Smooth muscle cell (in vitro differentiated cells): ENCODE data around the gene FLNB. TPM values are rescaled to one million over a fixed set of nuclear protein-coding genes. Genes with fewer than 3 reads are reported as not detected.
"Not testable (repeated sequence)": the region's sequence is repeated elsewhere in the genome, so short reads cannot be mapped to it uniquely, and the experiment has no call there.

ENCODE experiments used
- DNase-seq: peaks from one replicate; lab custom pipeline; 2025; ENCODE audit not compliant: unreplicated experiment; lab: John Stamatoyannopoulos, UW
- H2AFZ ChIP-seq: fragments of 200-600 bp; sonication (generic); 2 replicates; pipeline ENCODE4 v1.6.0; 2016; ENCODE audit warnings: antibody characterized with exemption, low read depth, mild to moderate bottlenecking
- H3F3A ChIP-seq: fragments of 200-600 bp; sonication (generic); 2 replicates; pipeline ENCODE4 v1.6.0; 2017; ENCODE audit warnings: antibody characterized with exemption, low read depth
- H3K27ac ChIP-seq: fragments of 200-600 bp; sonication (generic); 2 replicates; pipeline ENCODE4 v1.5.1; 2016; ENCODE audit warnings: low read depth, mild to moderate bottlenecking
- H3K27me3 ChIP-seq: fragments of 200-600 bp; sonication (generic); 2 replicates; pipeline ENCODE4 v1.6.1; 2016; ENCODE audit warnings: low read depth, mild to moderate bottlenecking
- H3K36me3 ChIP-seq: fragments of 200-600 bp; sonication (generic); 2 replicates; pipeline ENCODE4 v1.5.1; 2016; ENCODE audit warnings: low read depth
- H3K4me1 ChIP-seq: fragments of 200-600 bp; sonication (generic); 2 replicates; pipeline ENCODE4 v1.5.1; 2016; ENCODE audit warnings: low read depth
- H3K4me2 ChIP-seq: fragments of 200-600 bp; sonication (generic); 2 replicates; pipeline ENCODE4 v1.6.0; 2016; ENCODE audit warnings: mild to moderate bottlenecking
- H3K4me3 ChIP-seq: fragments of 200-600 bp; sonication (generic); 2 replicates; pipeline ENCODE4 v1.5.1; 2016; ENCODE audit warnings: mild to moderate bottlenecking
- H3K79me2 ChIP-seq: fragments of 200-600 bp; sonication (generic); 2 replicates; pipeline ENCODE4 v1.6.0; 2016; ENCODE audit warnings: low read depth, mild to moderate bottlenecking
- H3K9ac ChIP-seq: fragments of 200-600 bp; sonication (generic); 2 replicates; pipeline ENCODE4 v1.6.0; 2016; ENCODE audit warnings: low read depth
- H3K9me3 ChIP-seq: fragments of 200-600 bp; sonication (generic); replicated peaks from 2 replicates; pipeline ENCODE4 v1.5.1; 2016; ENCODE audit warnings: low read depth
- H4K20me1 ChIP-seq: fragments of 200-600 bp; sonication (generic); 2 replicates; pipeline ENCODE4 v1.6.0; 2016; ENCODE audit warnings: low read depth
- WGBS: methylation state at CpG from one replicate; pipeline ENCODE4 v1.1.7; 2016; ENCODE audit warnings: low lambda C conversion rate; 5-methylcytosine and 5-hydroxymethylcytosine counted together
- polyA plus RNA-seq: library from polyadenylated mRNA; unstranded; fragments of >200 nt; fragmentation: Nextera tagmentation; extraction: Ambion mirVana; gene quantifications from 2 replicates; pipeline ENCODE4 v1.2.1, GENCODE V29; 2016
- total RNA-seq: library from RNA; depleted of rRNA; stranded (reverse); fragments of >200 nt; gene quantifications from 2 replicates; pipeline ENCODE4 v1.2.3, GENCODE V29; 2014
- TF ChIP-seq, protein P1 (sequence below): fragments of 200-600 bp; sonication (generic); IDR thresholded peaks from 2 replicates; pipeline ENCODE4 v1.5.1; 2017; ENCODE audit warnings: borderline replicate concordance, mild to moderate bottlenecking, antibody characterized with exemption; ENCODE audit not compliant: insufficient read depth, poor library complexity, severe bottlenecking

FLNB gene
- total and polyA plus RNA-seq, 2 experiments from 2014 or later = 52.7 to 145 TPM

DNA sequence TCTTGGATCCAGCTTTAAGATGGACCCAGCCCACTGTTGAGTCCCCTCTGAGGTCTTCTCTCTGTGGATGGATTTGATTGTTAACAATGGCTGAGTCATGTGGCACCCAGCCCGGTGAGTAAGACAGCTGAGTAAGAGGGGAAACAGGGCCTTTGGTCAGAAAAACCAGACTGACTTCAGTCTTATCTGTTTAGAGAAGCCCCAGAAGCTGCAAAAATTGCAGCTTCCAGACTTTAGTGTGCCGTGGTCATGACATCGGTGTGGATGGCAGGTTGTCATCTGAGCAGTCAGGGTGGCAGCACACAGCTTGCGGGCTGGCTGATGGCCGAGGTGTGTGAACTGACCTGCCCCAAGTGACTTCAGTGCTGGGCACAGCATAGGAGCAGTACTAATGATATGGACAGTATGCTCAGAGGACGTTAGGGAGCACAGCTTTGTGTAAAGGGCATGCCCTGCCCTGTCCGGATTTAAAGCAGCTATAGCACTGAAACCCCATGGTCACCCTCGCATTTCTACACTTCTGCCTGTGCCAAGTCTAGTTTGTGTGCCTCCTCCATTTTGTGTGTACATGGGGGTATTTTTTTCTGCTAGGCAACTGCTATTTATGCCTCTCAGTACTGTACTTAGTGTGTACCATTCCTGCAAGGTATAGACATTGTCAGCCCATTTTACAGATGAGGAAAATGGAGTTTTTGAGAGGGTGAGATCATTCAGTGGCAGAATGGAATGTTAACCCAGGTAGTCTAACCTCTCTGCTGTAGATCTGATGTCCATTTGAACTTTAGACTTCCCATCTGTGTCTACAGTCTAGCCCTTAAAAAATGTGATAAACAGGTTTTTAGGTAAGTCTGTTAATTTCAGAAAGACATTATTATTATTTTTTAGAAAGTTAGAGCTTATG, 44.4 kb downstream of the FLNB start:
- Histone ChIP-seq H3K9ac (peak overlapping the region; percentile 86), H3K4me2 (peak overlapping the region; percentile 63), H3K9me3 (no peaks in the 10 kb centered on the region), H3K36me3 (no peaks in the 10 kb centered on the region), H2AFZ (no peak overlapping the region), H3K4me3 (no peak overlapping the region), H3K27me3 (no peaks in the 10 kb centered on the region), H4K20me1 (peaks cover under 1% of the 10 kb centered on the region), H3K79me2 (peaks cover 87% of the 10 kb centered on the region), H3K4me1 (peaks cover 32% of the 10 kb centered on the region), H3F3A (peaks cover 34% of the 10 kb centered on the region), H3K27ac (peak overlapping the region; percentile 96)
- peak; percentile 18 for DNase-seq
- TF ChIP-seq, protein P1, sequence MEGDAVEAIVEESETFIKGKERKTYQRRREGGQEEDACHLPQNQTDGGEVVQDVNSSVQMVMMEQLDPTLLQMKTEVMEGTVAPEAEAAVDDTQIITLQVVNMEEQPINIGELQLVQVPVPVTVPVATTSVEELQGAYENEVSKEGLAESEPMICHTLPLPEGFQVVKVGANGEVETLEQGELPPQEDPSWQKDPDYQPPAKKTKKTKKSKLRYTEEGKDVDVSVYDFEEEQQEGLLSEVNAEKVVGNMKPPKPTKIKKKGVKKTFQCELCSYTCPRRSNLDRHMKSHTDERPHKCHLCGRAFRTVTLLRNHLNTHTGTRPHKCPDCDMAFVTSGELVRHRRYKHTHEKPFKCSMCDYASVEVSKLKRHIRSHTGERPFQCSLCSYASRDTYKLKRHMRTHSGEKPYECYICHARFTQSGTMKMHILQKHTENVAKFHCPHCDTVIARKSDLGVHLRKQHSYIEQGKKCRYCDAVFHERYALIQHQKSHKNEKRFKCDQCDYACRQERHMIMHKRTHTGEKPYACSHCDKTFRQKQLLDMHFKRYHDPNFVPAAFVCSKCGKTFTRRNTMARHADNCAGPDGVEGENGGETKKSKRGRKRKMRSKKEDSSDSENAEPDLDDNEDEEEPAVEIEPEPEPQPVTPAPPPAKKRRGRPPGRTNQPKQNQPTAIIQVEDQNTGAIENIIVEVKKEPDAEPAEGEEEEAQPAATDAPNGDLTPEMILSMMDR = no peak
- 21% methylated on average over 8 of the region's 8 CpGs for WGBS

DNA sequence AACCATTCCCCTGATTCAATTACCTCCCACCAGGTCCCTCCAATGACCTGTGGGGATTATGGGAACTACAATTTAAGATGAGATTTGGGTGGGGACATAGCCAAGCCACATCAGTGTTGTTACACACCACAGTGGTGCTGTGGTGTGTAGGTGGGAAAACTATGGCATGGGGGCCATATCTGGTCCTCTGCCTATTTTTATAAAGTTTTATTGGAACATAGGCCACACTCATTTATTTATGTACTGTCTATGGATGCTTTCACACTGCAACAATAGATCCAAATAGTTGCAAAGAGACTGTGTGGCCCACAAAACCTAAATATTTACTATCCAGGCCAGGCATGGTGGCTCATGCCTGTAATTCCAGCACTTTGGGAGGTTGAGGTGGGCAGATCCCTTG, 46.4 kb downstream of the FLNB start:
- H3K79me2 ChIP-seq = peaks cover 77% of the 10 kb centered on the region

DNA sequence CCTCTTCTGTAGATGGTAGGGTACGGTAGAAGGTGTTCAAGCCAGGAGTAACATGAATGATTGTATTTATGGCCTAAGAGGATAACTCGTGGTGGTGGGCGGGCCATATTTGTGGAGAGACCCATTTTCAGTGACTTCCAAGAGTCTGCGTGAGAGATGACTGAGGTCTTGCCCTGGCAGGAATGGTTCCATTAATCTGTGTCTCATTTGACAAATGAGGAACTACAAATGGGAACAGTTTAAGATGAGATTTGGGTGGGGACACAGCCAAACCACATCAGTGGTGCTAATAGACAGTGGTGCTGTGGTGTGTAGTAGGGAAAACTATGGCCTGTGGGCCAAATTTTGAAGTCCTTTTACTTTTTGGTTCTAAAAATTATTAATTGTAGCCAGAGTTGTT, 47.1 kb downstream of the FLNB start:
- no peaks in the 10 kb centered on the region for H3K9me3 ChIP-seq
- H3K27me3 ChIP-seq = no peaks in the 10 kb centered on the region
- peaks cover 74% of the 10 kb centered on the region for H3K79me2 ChIP-seq
- peaks cover 20% of the 10 kb centered on the region for H3K4me1 ChIP-seq
- H3K36me3 ChIP-seq = no peaks in the 10 kb centered on the region
- peaks cover 43% of the 10 kb centered on the region for H3F3A ChIP-seq
- no peak for DNase-seq
- H3K4me2 ChIP-seq = no peak overlapping the region
- H2AFZ ChIP-seq = no peak overlapping the region
- no peak overlapping the region for H3K9ac ChIP-seq
- H3K4me3 ChIP-seq = no peak overlapping the region
- H4K20me1 ChIP-seq = peaks cover 12% of the 10 kb centered on the region
- peak overlapping the region; percentile 96 for H3K27ac ChIP-seq
- TF ChIP-seq, protein P1 = no peak
- WGBS = 91% methylated on average over 4 of the region's 4 CpGs

More for the DNA sequence above, 46.4 kb downstream of the FLNB start:
- Histone ChIP-seq H3K4me1 (peaks cover 19% of the 10 kb centered on the region), H3K9ac (no peak overlapping the region), H3F3A (peaks cover 40% of the 10 kb centered on the region), H3K4me3 (no peak overlapping the region), H2AFZ (no peak overlapping the region), H3K4me2 (no peak overlapping the region), H3K36me3 (no peaks in the 10 kb centered on the region), H3K27me3 (no peaks in the 10 kb centered on the region), H4K20me1 (peaks cover 8% of the 10 kb centered on the region), H3K9me3 (no peaks in the 10 kb centered on the region), H3K27ac (peak overlapping the region; percentile 96)
- TF ChIP-seq, protein P1 = no peak
- DNase-seq = no peak

DNA sequence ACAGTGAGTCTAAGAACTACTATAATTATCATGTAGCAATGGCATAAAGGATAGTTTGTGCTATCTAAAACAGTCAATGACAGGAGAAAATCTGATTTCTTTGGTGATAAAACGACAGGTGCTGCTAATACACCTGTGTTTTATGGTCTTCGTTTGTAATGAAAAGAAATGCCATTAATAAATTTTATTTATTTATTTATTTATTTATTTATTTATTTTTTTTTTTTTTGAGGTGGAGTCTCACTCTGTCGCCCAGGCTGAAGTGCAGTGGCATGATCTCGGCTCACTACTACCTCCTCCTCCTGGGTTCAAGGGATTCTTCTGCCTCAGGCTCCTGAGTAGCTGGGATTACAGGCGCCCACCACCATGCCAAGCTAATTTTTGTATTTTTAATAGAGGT, 47.7 kb downstream of the FLNB start:
- DNase-seq, H2AFZ ChIP-seq, H3K27me3 ChIP-seq, H3K36me3 ChIP-seq, H3K4me2 ChIP-seq, H3K4me3 ChIP-seq, H3K9me3 ChIP-seq, H3K9ac ChIP-seq: not testable (repeated sequence)
- peak overlapping the region; percentile 92 for H3K27ac ChIP-seq
- H3K79me2 ChIP-seq = peaks cover 72% of the 10 kb centered on the region
- H3K4me1 ChIP-seq = peaks cover 19% of the 10 kb centered on the region
- WGBS = 97% methylated on average over 5 of the region's 5 CpGs
- peaks cover 14% of the 10 kb centered on the region for H4K20me1 ChIP-seq
- peaks cover 43% of the 10 kb centered on the region for H3F3A ChIP-seq
